Peyer's patch (tissue), 4 donors: ENCODE results near the gene ENAM. TPM values are rescaled to one million over a fixed set of nuclear protein-coding genes. Genes with fewer than 3 reads are reported as not detected.
A peak's percentile ranks its signal among the peaks of the same experiment; 100 is the strongest.
"Not testable (repeated sequence)": the region's sequence is repeated elsewhere in the genome, so short reads cannot be mapped to it uniquely, and the experiment has no call there.

ENCODE experiments used
- DNase-seq, 3 donors: peaks; one replicate each; pipeline ENCODE4 v3.0.0-alpha.2; 2017 to 2019
- H3K27ac ChIP-seq, 4 donors: fragments of 200-600 bp; sonication (generic); one replicate each; pipeline ENCODE4 v1.5.1; 2016 to 2019
- H3K27me3 ChIP-seq, 2 donors: fragments of 200-600 bp; sonication (generic); one replicate each; pipeline ENCODE4 v1.5.1; 2019
- H3K36me3 ChIP-seq, 3 donors: fragments of 200-600 bp; sonication (generic); one replicate each; pipeline ENCODE4 v1.5.1; 2016 to 2019
- H3K4me1 ChIP-seq, 4 donors: fragments of 200-600 bp; sonication (generic); one replicate each; pipeline ENCODE4 v1.5.1; 2016 to 2019
- H3K4me3 ChIP-seq, 4 donors: fragments of 200-600 bp; sonication (generic); 1 replicate in 3 of 4; 2 replicates in 1 of 4; pipeline ENCODE4 v1.5.1; 2016 to 2019; ENCODE audit warnings: mild to moderate bottlenecking in 1 of 4
- H3K9me3 ChIP-seq, 4 donors: fragments of 200-600 bp; sonication (generic); one replicate each; pipeline ENCODE4 v1.5.1; 2016 to 2019; ENCODE audit warnings: mild to moderate bottlenecking in 1 of 4
- POLR2A ChIP-seq, 2 donors: fragments of 450-650 bp; IDR thresholded peaks; one replicate each; pipeline ENCODE4 v1.5.1; 2017; ENCODE audit warnings: antibody characterized with exemption in 2 of 2, mild to moderate bottlenecking in 2 of 2, moderate library complexity in 2 of 2
- total RNA-seq, 4 donors: library from RNA; depleted of rRNA; stranded (reverse); fragments of >200 nt; gene quantifications; one replicate each; pipeline ENCODE4 v1.1.0, GENCODE V29; 2016
- TF ChIP-seq, protein P1 (sequence below), 6 experiments: fragments of 450-650 bp in 4 of 6; fragments of 200-600 bp in 2 of 6; sonication (generic) in 1 of 6; IDR thresholded peaks; one replicate each; pipeline ENCODE4 v1.5.1; 2017 to 2019; ENCODE audit warnings: antibody characterized with exemption in 6 of 6, mild to moderate bottlenecking in 3 of 6, moderate library complexity in 1 of 6

ENAM gene
- total RNA-seq, 4 donors from 2014 or later: not detected

DNA sequence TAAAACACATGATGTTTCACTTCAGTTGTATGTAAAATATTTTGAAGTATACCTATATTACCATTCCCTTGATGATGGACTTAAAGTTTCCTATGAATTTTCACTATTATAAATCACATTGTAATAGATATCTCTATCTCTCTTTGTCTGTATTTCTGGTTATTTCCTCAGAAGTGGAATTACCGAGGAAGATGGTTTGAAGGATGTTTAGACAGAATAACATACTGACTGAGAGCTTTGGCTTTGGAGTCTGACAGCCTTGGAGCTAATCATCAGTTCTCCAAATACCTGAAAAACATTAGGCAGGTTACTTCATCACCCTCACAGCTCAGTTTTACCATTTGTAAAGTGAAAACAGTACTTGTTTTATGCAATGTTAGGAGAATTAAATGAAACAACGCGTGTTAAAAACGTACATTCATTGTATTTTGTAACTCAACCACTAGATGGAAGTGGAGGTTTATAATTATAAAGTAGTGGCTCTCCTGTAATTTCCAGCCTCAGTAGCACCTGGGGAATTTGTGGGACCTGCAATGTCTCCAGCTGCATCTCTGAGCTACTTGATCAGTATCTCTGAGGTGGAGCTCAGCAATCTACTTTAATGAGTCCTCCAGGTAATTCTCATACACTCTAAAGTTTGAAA, 23.4 kb downstream of the ENAM start:
- H3K27me3 ChIP-seq: no peaks in the 10 kb centered on the region
- H3K27ac ChIP-seq: no peak overlapping the region
- no peak for DNase-seq
- H3K9me3 ChIP-seq: no peaks in the 10 kb centered on the region
- no peaks in the 10 kb centered on the region for H3K36me3 ChIP-seq
- H3K4me1 ChIP-seq: no peaks in the 10 kb centered on the region
- no peak overlapping the region for H3K4me3 ChIP-seq
- no peak for TF ChIP-seq POLR2A (IDR thresholded peaks at IDR 0.05)
- TF ChIP-seq, protein P1, sequence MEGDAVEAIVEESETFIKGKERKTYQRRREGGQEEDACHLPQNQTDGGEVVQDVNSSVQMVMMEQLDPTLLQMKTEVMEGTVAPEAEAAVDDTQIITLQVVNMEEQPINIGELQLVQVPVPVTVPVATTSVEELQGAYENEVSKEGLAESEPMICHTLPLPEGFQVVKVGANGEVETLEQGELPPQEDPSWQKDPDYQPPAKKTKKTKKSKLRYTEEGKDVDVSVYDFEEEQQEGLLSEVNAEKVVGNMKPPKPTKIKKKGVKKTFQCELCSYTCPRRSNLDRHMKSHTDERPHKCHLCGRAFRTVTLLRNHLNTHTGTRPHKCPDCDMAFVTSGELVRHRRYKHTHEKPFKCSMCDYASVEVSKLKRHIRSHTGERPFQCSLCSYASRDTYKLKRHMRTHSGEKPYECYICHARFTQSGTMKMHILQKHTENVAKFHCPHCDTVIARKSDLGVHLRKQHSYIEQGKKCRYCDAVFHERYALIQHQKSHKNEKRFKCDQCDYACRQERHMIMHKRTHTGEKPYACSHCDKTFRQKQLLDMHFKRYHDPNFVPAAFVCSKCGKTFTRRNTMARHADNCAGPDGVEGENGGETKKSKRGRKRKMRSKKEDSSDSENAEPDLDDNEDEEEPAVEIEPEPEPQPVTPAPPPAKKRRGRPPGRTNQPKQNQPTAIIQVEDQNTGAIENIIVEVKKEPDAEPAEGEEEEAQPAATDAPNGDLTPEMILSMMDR (IDR thresholded peaks at IDR 0.05): peak; percentile 21 to 79 (median 51)

DNA sequence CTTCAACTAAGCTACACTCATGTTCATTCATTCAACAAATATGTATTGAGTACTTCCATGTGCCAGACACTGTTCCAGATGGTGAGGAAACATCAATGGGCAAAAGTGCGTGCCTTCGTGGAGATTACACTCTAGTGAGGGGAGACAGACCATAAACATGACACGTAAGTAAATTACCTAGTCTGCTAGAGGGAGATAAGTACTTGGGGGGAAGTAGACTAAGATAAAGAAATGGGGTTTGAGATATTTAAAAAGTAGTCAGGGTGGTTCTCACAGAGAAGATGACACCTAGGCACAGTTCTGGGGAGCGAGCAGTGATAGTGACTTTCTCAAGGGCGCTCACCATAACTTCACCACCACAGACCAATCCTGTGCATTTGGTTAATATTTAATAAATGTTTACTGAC, 26.1 kb downstream of the ENAM start:
- Histone ChIP-seq H3K27me3 (no peaks in the 10 kb centered on the region), H3K36me3 (no peaks in the 10 kb centered on the region), H3K4me1 (no peaks in the 10 kb centered on the region), H3K27ac (no peak overlapping the region), H3K4me3 (no peak overlapping the region), H3K9me3 (no peaks in the 10 kb centered on the region)
- no peak for TF ChIP-seq POLR2A (IDR thresholded peaks at IDR 0.05)
- TF ChIP-seq, protein P1 (IDR thresholded peaks at IDR 0.05): no peak
- no peak for DNase-seq

DNA sequence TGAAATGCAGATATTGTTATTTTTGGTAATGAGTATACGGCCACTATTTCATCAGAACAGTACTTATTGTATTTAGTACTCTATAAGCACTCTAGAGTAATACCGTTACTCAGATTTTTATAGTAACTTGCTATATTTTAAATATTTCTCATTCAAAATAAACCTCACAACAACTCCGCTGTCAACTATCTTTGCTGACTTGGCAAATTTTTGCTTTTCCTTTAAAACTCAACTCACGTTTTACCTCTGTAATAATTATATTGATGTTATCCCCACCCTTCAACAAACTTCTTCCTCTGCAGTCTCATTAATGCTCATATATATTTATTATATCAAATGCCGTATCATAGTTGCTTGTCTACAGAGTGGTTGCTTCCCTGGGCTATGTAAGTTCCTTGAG, 28.8 kb downstream of the ENAM start:
- Histone ChIP-seq H3K27ac (no peak overlapping the region), H3K4me1 (no peaks in the 10 kb centered on the region), H3K9me3 (no peaks in the 10 kb centered on the region), H3K27me3 (no peaks in the 10 kb centered on the region), H3K36me3 (no peaks in the 10 kb centered on the region), H3K4me3 (no peak overlapping the region)
- no peak for DNase-seq
- TF ChIP-seq, protein P1 (IDR thresholded peaks at IDR 0.05): no peak
- no peak for TF ChIP-seq POLR2A (IDR thresholded peaks at IDR 0.05)

DNA sequence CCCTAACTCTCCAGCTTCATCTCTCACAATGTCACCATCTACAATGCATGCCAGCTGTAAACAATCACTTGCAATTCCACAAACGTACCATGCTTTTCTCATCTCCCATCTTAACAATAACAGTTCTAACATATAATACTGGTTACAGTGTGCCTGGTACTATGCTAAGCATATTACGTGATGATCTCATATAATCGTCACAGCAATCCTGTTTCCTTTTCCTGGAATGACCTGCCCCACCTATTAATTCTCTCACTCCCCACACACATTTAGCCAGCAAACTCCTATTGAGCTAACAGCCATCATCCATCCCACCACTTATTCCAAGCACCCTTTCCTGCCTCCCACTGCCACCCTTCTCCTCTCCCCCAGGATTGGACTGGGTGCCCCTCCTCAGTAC, 29.9 kb downstream of the ENAM start:
- Histone ChIP-seq H3K4me3 (no peak overlapping the region), H3K27me3 (no peaks in the 10 kb centered on the region), H3K27ac (no peak overlapping the region), H3K36me3 (no peaks in the 10 kb centered on the region), H3K4me1 (no peaks in the 10 kb centered on the region), H3K9me3 (no peaks in the 10 kb centered on the region)
- DNase-seq: no peak
- TF ChIP-seq POLR2A (IDR thresholded peaks at IDR 0.05): no peak
- TF ChIP-seq, protein P1 (IDR thresholded peaks at IDR 0.05): no peak

DNA sequence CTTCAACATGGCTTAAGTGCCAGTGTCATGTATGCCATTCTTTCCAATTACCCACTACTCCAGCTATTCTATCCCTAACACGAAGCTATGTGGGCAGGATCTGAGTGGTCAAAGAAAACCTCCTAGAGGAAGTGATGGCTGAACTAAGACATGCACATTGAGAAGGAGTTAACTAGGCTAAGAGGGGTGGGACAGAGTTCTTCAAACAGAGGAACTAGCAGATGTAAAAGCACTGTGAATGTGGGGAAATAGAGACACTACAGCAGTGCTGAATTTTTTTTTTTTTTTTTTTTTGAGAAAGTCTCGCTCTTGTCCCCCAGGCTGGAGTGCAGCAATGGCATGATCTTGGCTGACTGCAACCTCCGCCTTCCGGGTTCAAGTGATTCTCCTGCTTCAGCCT, 31.6 kb downstream of the ENAM start:
- no peak for TF ChIP-seq POLR2A (IDR thresholded peaks at IDR 0.05)
- TF ChIP-seq, protein P1 (IDR thresholded peaks at IDR 0.05): no peak
- no peak for DNase-seq
- Histone ChIP-seq H3K36me3 (no peaks in the 10 kb centered on the region), H3K27me3 (no peaks in the 10 kb centered on the region), H3K4me1 (no peaks in the 10 kb centered on the region), H3K27ac (no peak overlapping the region), H3K9me3 (no peaks in the 10 kb centered on the region), H3K4me3 (peak overlapping the region in 1 of 4 donors; percentile 23)

DNA sequence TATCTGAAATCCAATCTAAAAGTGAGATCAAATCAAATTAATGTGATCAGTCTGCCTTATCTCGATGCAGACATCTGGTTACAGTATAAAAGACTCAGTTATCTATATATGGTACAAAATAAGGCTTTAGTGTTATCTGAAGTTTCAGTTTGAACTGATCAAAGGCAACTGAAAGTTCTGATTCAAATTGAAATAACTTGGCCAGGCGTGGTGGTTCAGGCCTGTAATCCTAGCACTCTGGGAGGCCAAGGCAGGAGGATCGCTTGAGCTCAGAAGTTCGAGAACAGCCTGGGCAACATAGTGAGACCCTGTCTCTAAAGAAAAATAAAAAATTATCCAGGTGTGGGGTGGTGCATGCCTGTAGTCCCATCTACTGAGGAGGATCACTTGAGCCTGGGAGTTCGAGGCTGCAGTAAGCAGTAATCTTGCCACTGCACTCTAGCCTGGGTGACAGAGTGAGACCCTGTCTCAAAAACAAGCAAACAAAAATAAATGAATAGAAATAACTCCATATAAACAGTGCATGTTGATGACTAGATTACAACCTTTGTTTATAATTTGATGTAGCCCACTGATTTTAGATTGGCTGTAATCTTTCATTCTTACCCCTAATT, 32.9 kb downstream of the ENAM start:
- H3K4me3 ChIP-seq: not testable (repeated sequence)

More for the DNA sequence above, 32.9 kb downstream of the ENAM start:
- not testable (repeated sequence) for H3K9me3 ChIP-seq, H3K27me3 ChIP-seq, H3K36me3 ChIP-seq, H3K27ac ChIP-seq, DNase-seq, H3K4me1 ChIP-seq
